ENCODE results near the gene ITGB1.

GRCh38 chr10:32877915-32878314, 80.1 kb downstream of the ITGB1 start:
- TF ChIP-seq EP300 (IDR thresholded peaks at IDR 0.05) (no peak), POLR2A (IDR thresholded peaks at IDR 0.05) (no peak), CTCF (IDR thresholded peaks at IDR 0.05) (no peak), POLR2AphosphoS5 (IDR thresholded peaks at IDR 0.05) (no peak)
